ENCODE data around the gene NFX1.

GRCh38 chr9:33320230-33320567 is 29.9 kb downstream of the NFX1 start:
- TF ChIP-seq POLR2A (IDR thresholded peaks at IDR 0.05; ENCODE audit: low read depth, low read length) (no peak), POLR2AphosphoS5 (IDR thresholded peaks at IDR 0.05; ENCODE audit: low read depth, low read length) (no peak)
